Colon (tissue), 2 donors: ENCODE results near the gene PAX5.

ENCODE experiments used
- FAIRE-seq: peaks from 2 replicates; lab custom pipeline; 2012; peaks lifted over from hg19 to GRCh38; lab: Jason Lieb, UNC
- donor health status: control.
- donor health status: control.

The PAX5 gene

GRCh38 chr9:36832164-36832795 is 201.8 kb downstream of the PAX5 start:
- FAIRE-seq: no peak

GRCh38 chr9:36831381-36832161 is 202.5 kb downstream of the PAX5 start:
- no peak for FAIRE-seq

- no peak for FAIRE-seq
Observed at GRCh38 chr9:36828611-36829013, 205.5 kb downstream of the PAX5 start.

- no peak for FAIRE-seq
Observed at GRCh38 chr9:36827593-36827992, 206.5 kb downstream of the PAX5 start.

- FAIRE-seq: no peak
Observed at GRCh38 chr9:36826581-36826980, 207.5 kb downstream of the PAX5 start.

GRCh38 chr9:36825179-36825578 is 208.9 kb downstream of the PAX5 start:
- no peak for FAIRE-seq

GRCh38 chr9:36823934-36824333 is 210.1 kb downstream of the PAX5 start:
- no peak for FAIRE-seq

GRCh38 chr9:36823466-36823865 is 210.6 kb downstream of the PAX5 start:
- no peak for FAIRE-seq

GRCh38 chr9:36822201-36822600 is 211.9 kb downstream of the PAX5 start:
- no peak for FAIRE-seq

- FAIRE-seq: no peak
Observed at GRCh38 chr9:36820392-36820861, 213.6 kb downstream of the PAX5 start.

GRCh38 chr9:36818965-36819870 is 214.8 kb downstream of the PAX5 start:
- no peak for FAIRE-seq

- FAIRE-seq: no peak
Observed at GRCh38 chr9:36818242-36818938, 215.7 kb downstream of the PAX5 start.

- FAIRE-seq: no peak
Observed at GRCh38 chr9:36817160-36817834, 216.8 kb downstream of the PAX5 start.

GRCh38 chr9:36816371-36816770 is 217.7 kb downstream of the PAX5 start:
- FAIRE-seq: no peak

GRCh38 chr9:36815566-36816348 is 218.3 kb downstream of the PAX5 start:
- FAIRE-seq: no peak

GRCh38 chr9:36815023-36815422 is 219.0 kb downstream of the PAX5 start:
- FAIRE-seq: no peak

GRCh38 chr9:36813154-36813553 is 220.9 kb downstream of the PAX5 start:
- FAIRE-seq: no peak

- no peak for FAIRE-seq
Observed at GRCh38 chr9:36812556-36812955, 221.5 kb downstream of the PAX5 start.

- no peak for FAIRE-seq
Observed at GRCh38 chr9:36808251-36808650, 225.8 kb downstream of the PAX5 start.

- FAIRE-seq: no peak
Observed at GRCh38 chr9:36803961-36804360, 230.1 kb downstream of the PAX5 start.
